ENCODE data around the gene IMPACT.
A peak's percentile ranks its signal among the peaks of the same experiment; 100 is the strongest.

IMPACT gene
- total RNA-seq: 13.1 to 42.7 (median 19.4) reads per million in 9 experiments

GRCh38 chr18:24426398-24427294 lies at the start of gene IMPACT:
Gene IMPACT (plus strand): TSS chr18:24426670. CDS start chr18:24426757, 87 bp downstream.
- H3K36me3 Mint-ChIP-seq (ENCODE audit: insufficient read depth): peaks cover 4% of the 10 kb centered on the region
- peaks cover 0 to 4% of the 10 kb centered on the region in 2 donors for H3K9me3 Mint-ChIP-seq
- ATAC-seq (replicated peaks) (peak; percentile 94), DNase-seq (peak; percentile 60 to 66 (median 64))
- peak within 1 kb of the TSS; percentile 81 to 88 for H3K27ac Mint-ChIP-seq
- H3K4me1 Mint-ChIP-seq (ENCODE audit: low read depth in 2 of 2): peaks cover 5 to 11% of the 10 kb centered on the region in 2 donors
- peak within 1 kb of the TSS; percentile 84 to 87 for H3K4me3 Mint-ChIP-seq
- peaks cover 23 to 32% of the 10 kb centered on the region in 2 donors for H3K27me3 Mint-ChIP-seq

GRCh38 chr18:24378598-24378997 lies 47.9 kb upstream of the IMPACT start:
- ATAC-seq (replicated peaks): no peak
- peaks cover 0 to 6% of the 10 kb centered on the region in 2 donors for H3K27me3 Mint-ChIP-seq
- H3K36me3 Mint-ChIP-seq (ENCODE audit: insufficient read depth): peaks cover 7% of the 10 kb centered on the region
- H3K4me3 Mint-ChIP-seq: no peak overlapping the region
- no peak overlapping the region for H3K27ac Mint-ChIP-seq
- no peaks in the 10 kb centered on the region for H3K4me1 Mint-ChIP-seq (ENCODE audit: low read depth in 2 of 2)
- DNase-seq: no peak
- H3K9me3 Mint-ChIP-seq: no peaks in the 10 kb centered on the region

GRCh38 chr18:24380163-24380747 lies 46.2 kb upstream of the IMPACT start:
- H3K4me3 Mint-ChIP-seq: no peak overlapping the region
- no peak for ATAC-seq (replicated peaks)
- no peak for DNase-seq
- H3K9me3 Mint-ChIP-seq: no peaks in the 10 kb centered on the region
- no peaks in the 10 kb centered on the region for H3K4me1 Mint-ChIP-seq (ENCODE audit: low read depth in 2 of 2)
- no peak overlapping the region for H3K27ac Mint-ChIP-seq
- peaks cover 7% of the 10 kb centered on the region for H3K36me3 Mint-ChIP-seq (ENCODE audit: insufficient read depth)
- H3K27me3 Mint-ChIP-seq: peaks cover 0 to 6% of the 10 kb centered on the region in 2 donors

- no peak for ATAC-seq (replicated peaks)
- Mint-ChIP-seq H3K27ac (no peak overlapping the region), H3K4me3 (no peak overlapping the region), H3K4me1 (ENCODE audit: low read depth in 2 of 2) (no peaks in the 10 kb centered on the region), H3K36me3 (ENCODE audit: insufficient read depth) (peaks cover 7% of the 10 kb centered on the region), H3K27me3 (peaks cover 0 to 6% of the 10 kb centered on the region in 2 donors), H3K9me3 (no peaks in the 10 kb centered on the region)
- no peak for DNase-seq
Measured at GRCh38 chr18:24381126-24381525, 45.3 kb upstream of the IMPACT start.

- no peaks in the 10 kb centered on the region for H3K4me1 Mint-ChIP-seq (ENCODE audit: low read depth in 2 of 2)
- no peak overlapping the region for H3K4me3 Mint-ChIP-seq
- DNase-seq (no peak), ATAC-seq (replicated peaks) (no peak)
- H3K27me3 Mint-ChIP-seq: peaks cover 0 to 7% of the 10 kb centered on the region in 2 donors
- no peak overlapping the region for H3K27ac Mint-ChIP-seq
- H3K9me3 Mint-ChIP-seq: no peaks in the 10 kb centered on the region
- H3K36me3 Mint-ChIP-seq (ENCODE audit: insufficient read depth): peaks cover 7% of the 10 kb centered on the region
Measured at GRCh38 chr18:24386681-24387080, 39.8 kb upstream of the IMPACT start.

- Mint-ChIP-seq H3K27me3 (peaks cover 0 to 7% of the 10 kb centered on the region in 2 donors), H3K4me3 (no peak overlapping the region), H3K36me3 (ENCODE audit: insufficient read depth) (no peaks in the 10 kb centered on the region), H3K9me3 (no peaks in the 10 kb centered on the region), H3K4me1 (ENCODE audit: low read depth in 2 of 2) (no peaks in the 10 kb centered on the region), H3K27ac (no peak overlapping the region)
- DNase-seq (no peak), ATAC-seq (replicated peaks) (no peak)
Measured at GRCh38 chr18:24388957-24389356, 37.5 kb upstream of the IMPACT start.

- Mint-ChIP-seq H3K9me3 (no peaks in the 10 kb centered on the region), H3K27me3 (no peaks in the 10 kb centered on the region), H3K27ac (no peak overlapping the region), H3K4me3 (no peak overlapping the region), H3K36me3 (ENCODE audit: insufficient read depth) (no peaks in the 10 kb centered on the region), H3K4me1 (ENCODE audit: low read depth in 2 of 2) (peaks cover 4 to 7% of the 10 kb centered on the region in 2 donors)
- DNase-seq (no peak), ATAC-seq (replicated peaks) (no peak)
Measured at GRCh38 chr18:24395049-24395795, 31.2 kb upstream of the IMPACT start.

GRCh38 chr18:24396082-24396633 lies 30.3 kb upstream of the IMPACT start:
- ATAC-seq (replicated peaks) (no peak), DNase-seq (no peak)
- Mint-ChIP-seq H3K36me3 (ENCODE audit: insufficient read depth) (no peaks in the 10 kb centered on the region), H3K4me1 (ENCODE audit: low read depth in 2 of 2) (peaks cover 4 to 7% of the 10 kb centered on the region in 2 donors), H3K9me3 (no peaks in the 10 kb centered on the region), H3K27me3 (no peaks in the 10 kb centered on the region), H3K27ac (no peak overlapping the region), H3K4me3 (no peak overlapping the region)

GRCh38 chr18:24397131-24397693 lies 29.3 kb upstream of the IMPACT start:
- Mint-ChIP-seq H3K9me3 (no peaks in the 10 kb centered on the region), H3K4me3 (peak overlapping the region; percentile 85 to 94), H3K27ac (peak overlapping the region in 1 of 2 donors; percentile 28), H3K36me3 (ENCODE audit: insufficient read depth) (no peaks in the 10 kb centered on the region), H3K27me3 (peaks cover 3 to 6% of the 10 kb centered on the region in 2 donors), H3K4me1 (ENCODE audit: low read depth in 2 of 2) (peaks cover 4 to 7% of the 10 kb centered on the region in 2 donors)
- ATAC-seq (replicated peaks): peak; percentile 44
- DNase-seq: peak in 2 of 3 experiments; percentile 1

GRCh38 chr18:24397694-24398368 lies 28.6 kb upstream of the IMPACT start, which contains the start of gene OSBPL1A:
Gene OSBPL1A (minus strand): TSS chr18:24397824. CDS start chr18:24377533, 20,291 bp downstream.
- DNase-seq (peak; percentile 41 to 49 (median 48)), ATAC-seq (replicated peaks) (peak; percentile 84)
- Mint-ChIP-seq H3K36me3 (ENCODE audit: insufficient read depth) (no peaks in the 10 kb centered on the region), H3K4me1 (ENCODE audit: low read depth in 2 of 2) (peaks cover 4 to 7% of the 10 kb centered on the region in 2 donors), H3K9me3 (no peaks in the 10 kb centered on the region), H3K27ac (peak within 1 kb of the TSS in 1 of 2 donors; percentile 28), H3K27me3 (peaks cover 8 to 9% of the 10 kb centered on the region in 2 donors), H3K4me3 (peak within 1 kb of the TSS; percentile 85 to 94)

- Mint-ChIP-seq H3K27me3 (peaks cover 8 to 13% of the 10 kb centered on the region in 2 donors), H3K4me1 (ENCODE audit: low read depth in 2 of 2) (peaks cover 4 to 7% of the 10 kb centered on the region in 2 donors), H3K27ac (no peak overlapping the region), H3K36me3 (ENCODE audit: insufficient read depth) (no peaks in the 10 kb centered on the region), H3K4me3 (peak overlapping the region; percentile 85 to 94), H3K9me3 (no peaks in the 10 kb centered on the region)
- DNase-seq (no peak), ATAC-seq (replicated peaks) (no peak)
Measured at GRCh38 chr18:24398540-24398939, 27.9 kb upstream of the IMPACT start.

GRCh38 chr18:24400587-24400986 lies 25.9 kb upstream of the IMPACT start:
- no peaks in the 10 kb centered on the region for H3K9me3 Mint-ChIP-seq
- no peak for ATAC-seq (replicated peaks)
- H3K4me1 Mint-ChIP-seq (ENCODE audit: low read depth in 2 of 2): peaks cover 4 to 7% of the 10 kb centered on the region in 2 donors
- H3K27ac Mint-ChIP-seq: no peak overlapping the region
- no peak for DNase-seq
- H3K27me3 Mint-ChIP-seq: peaks cover 17 to 21% of the 10 kb centered on the region in 2 donors
- no peak overlapping the region for H3K4me3 Mint-ChIP-seq
- H3K36me3 Mint-ChIP-seq (ENCODE audit: insufficient read depth): no peaks in the 10 kb centered on the region
